GM10266 (cell line): ENCODE measurements around the gene PFKM.

ENCODE experiments used
- DNase-seq: peaks from one replicate; pipeline ENCODE4 v3.0.0; 2012; ENCODE audit errors: extremely low spot score
- TF ChIP-seq, protein P1 (sequence below): IDR thresholded peaks from 2 replicates; pipeline ENCODE4 v1.5.1; 2012; ENCODE audit warnings: mild to moderate bottlenecking, low read depth; ENCODE audit not compliant: control insufficient read depth, insufficient read depth; ENCODE audit errors: missing control alignments

Gene PFKM

DNA sequence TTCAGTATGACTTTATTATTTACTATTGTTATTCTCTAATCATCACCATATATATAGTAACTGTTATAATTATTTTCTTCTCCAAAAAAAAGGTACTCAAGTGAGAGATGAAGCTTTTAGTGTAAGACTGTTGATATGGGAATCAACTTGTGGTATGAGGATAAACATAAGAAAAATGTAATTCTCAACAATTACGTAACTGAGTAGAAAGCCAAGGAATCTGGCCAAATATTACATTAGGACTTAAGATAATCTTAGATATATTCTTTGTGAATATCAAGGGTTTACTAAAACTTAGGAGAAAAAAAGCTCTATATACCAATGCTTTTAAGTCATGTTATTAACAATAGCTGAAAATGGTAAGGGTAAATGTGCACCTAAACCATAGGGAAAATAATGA lies 26.6 kb upstream of the PFKM start:
- no peak for DNase-seq
- TF ChIP-seq, protein P1, sequence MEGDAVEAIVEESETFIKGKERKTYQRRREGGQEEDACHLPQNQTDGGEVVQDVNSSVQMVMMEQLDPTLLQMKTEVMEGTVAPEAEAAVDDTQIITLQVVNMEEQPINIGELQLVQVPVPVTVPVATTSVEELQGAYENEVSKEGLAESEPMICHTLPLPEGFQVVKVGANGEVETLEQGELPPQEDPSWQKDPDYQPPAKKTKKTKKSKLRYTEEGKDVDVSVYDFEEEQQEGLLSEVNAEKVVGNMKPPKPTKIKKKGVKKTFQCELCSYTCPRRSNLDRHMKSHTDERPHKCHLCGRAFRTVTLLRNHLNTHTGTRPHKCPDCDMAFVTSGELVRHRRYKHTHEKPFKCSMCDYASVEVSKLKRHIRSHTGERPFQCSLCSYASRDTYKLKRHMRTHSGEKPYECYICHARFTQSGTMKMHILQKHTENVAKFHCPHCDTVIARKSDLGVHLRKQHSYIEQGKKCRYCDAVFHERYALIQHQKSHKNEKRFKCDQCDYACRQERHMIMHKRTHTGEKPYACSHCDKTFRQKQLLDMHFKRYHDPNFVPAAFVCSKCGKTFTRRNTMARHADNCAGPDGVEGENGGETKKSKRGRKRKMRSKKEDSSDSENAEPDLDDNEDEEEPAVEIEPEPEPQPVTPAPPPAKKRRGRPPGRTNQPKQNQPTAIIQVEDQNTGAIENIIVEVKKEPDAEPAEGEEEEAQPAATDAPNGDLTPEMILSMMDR = no peak

DNA sequence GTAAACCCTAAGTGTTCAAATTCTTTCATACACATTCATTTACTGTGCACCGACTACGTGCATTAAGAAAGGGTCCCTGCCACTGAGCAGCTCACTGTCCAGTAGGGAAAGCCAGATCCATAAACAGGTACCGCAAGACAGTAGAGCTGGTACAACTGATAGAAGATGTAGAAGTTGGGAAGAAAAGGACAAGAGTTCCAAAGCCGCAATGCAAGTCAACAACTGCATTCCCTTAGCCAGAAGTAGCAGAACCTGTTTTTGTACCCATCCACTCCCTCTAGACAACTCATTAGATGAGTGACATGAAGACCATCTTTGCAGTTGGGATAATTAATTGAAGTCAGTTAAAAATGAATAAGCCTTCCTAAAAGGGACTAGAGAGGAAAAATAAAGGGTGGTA lies 14.6 kb upstream of the PFKM start:
- DNase-seq = no peak
- TF ChIP-seq, protein P1 = no peak

DNA sequence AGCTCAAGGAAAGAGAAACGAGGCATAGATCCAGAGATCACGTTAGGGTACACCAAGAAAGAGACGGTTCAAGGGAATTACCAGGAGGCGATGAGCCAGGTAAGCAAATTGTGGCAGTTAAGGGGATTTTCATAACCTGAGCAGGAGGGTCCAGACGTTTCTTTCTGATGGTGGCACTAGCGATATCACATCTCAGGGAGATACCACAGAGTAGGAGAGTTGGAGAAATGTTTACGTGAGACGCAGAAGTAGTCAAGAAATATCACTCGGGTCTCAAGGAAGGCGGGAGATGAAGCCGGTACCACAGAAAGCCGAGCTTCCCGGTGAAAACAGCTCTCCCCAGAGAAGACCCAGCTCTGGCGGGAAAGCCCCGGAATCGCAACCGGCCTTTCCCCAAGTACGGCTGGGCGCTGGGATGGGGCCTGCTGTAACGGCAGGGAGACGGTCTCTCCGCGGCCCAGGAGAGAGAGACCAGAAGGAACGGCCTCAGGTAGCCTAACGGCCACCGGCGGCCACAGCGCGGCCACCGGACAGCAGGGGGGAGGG lies 13.8 kb upstream of the PFKM start:
- TF ChIP-seq, protein P1 = no peak
- peak; percentile 30 for DNase-seq

DNA sequence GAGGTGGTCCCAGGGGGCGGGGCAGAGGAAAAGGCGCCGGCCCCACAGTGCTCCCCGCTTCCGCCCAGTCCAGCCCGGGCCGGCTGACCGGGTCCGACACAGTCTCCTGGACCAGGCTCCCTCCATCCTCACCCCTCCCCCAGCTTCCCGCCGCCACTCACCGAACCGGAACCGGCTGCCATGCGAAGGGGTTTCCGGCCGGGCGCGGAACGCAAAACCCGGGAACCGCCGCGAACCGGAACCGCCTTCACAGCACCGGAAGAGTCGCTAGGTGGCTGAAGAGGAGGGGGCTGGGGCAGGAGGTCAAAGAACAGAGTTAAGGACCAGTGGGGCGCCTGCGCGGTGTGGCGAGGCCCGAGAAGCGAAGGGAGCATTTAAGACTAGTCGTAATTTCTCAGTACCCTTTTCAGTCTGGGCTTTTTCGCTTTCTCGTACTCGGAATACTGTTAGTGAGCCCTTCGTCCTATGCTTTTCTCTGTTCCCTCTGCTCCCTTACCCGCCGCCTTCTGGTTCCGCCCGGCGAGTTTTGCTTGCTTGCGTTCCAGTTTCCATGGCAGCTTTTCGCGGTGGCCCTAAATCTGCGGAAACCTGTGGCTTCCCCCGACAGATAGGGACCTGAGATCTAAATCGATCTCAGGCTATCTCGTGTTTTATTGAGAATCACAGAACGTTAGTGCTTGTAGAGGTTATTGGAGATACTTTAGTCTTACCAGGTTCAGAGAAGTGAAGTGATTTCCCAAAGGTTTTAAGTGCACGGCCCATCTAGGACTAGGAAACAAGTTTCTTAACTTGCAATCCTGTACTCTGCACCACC lies 13.1 kb upstream of the PFKM start, which contains the start of gene SENP1:
TSS of gene SENP1 (minus strand) at position 213 of the 814 bp plus-strand sequence. CDS start 4,607 bp downstream, outside the sequence.
- TF ChIP-seq, protein P1 = no peak

DNA sequence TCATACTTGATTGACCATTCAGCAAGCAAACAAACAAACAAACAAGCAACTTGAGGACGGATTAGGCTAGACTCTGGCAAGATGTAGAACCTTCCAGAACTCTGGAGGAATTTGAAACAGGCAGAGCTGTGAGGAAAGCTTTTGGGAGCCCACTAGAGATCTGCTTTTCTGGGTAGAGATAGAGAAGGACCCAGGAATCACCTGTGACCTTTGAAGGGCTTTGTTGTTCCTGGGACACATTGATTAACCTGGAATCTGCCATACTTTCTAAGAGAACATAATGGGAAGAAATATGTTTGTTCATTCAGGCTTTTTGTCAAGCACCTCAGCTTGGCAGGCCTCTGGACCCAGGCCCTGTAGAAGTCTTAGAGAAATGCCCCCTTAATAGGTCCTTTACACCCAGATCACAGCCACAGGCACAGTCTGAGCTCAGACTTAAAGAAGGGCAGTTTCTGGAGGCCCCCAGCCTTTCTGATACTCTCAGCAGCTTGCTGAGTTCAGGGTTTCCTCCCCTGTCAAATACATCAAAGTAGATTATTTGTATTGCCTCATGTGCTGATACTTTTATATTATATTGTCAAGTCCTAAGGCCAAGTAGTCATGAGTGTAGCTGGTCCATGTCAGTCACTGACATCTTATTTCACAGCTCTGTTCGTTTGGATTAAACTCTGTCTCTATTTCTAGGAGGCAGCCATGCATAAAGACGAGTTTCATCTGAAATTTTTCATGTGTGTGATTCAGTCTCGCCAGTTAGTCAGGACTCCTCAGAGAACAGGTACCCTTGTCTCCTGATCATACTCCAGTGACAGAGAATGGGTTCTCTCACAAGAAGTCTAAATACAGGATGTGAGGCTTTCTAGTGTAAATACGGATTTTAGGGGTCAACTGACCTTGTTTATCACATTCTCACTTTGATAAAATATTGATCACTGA lies 12.2 kb upstream of the PFKM start:
- TF ChIP-seq, protein P1 = no peak
- DNase-seq = no peak

More for the DNA sequence above, 13.1 kb upstream of the PFKM start, which contains the start of gene SENP1:
- DNase-seq = peak; percentile 79

DNA sequence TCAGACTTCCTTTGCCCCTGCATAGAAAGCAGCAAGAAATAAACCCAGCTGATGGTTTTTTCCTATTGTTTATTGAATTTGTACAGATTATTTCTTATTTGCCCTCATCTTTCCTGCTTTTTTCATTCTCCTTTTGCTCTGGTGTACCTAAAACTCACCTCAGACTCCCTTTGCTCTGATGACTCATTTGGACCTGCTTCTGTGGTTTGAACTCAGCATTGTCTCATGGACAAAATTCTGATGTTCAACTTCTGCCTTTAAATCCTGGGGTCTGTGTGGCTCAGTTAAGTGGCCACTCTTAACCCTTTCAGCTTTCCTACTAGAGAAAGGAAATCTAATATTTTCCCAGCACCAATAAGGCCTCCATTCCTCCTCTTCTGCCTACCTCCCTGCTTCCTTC lies 9.7 kb upstream of the PFKM start:
- DNase-seq = no peak
- TF ChIP-seq, protein P1 = no peak
